CD4-positive, alpha-beta memory T cell (primary cell): ENCODE results near the gene TSPAN2. TPM values are rescaled to one million over a fixed set of nuclear protein-coding genes. Genes with fewer than 3 reads are reported as not detected.

ENCODE experiments used
- CTCF ChIA-PET: fragments of 350-600 bp; sonication (Branson Sonifier 250); formaldehyde crosslinking; loops from one replicate; lab custom pipeline; 2021; ENCODE audit warnings: inconsistent platforms; ENCODE audit not compliant: partially characterized antibody; lab: Charles Lee
- POLR2A ChIA-PET: fragments of 350-600 bp; sonication (Branson Sonifier 250); formaldehyde crosslinking; loops from one replicate; lab custom pipeline; 2021; ENCODE audit not compliant: partially characterized antibody; lab: Charles Lee
- DNase-seq, 5 donors: peaks; one replicate each; pipeline versions ENCODE4 v3.0.0 to v3.0.0-alpha.2; 2020 to 2022; ENCODE audit warnings: mixed read lengths in 1 of 5
- H3K27ac ChIP-seq: one replicate; pipeline ENCODE4 v1.7.0; 2013; ENCODE audit warnings: low read depth, low read length
- H3K27me3 ChIP-seq: 2 replicates; pipeline ENCODE4 v1.7.0; 2013; ENCODE audit warnings: mild to moderate bottlenecking, low read length, moderate library complexity; ENCODE audit not compliant: insufficient read depth
- H3K36me3 ChIP-seq: 2 replicates; pipeline ENCODE4 v1.7.0; 2013; ENCODE audit warnings: mild to moderate bottlenecking, low read length, moderate library complexity; ENCODE audit not compliant: insufficient read depth
- H3K4me1 ChIP-seq: 2 replicates; pipeline ENCODE4 v1.7.0; 2013; ENCODE audit warnings: mild to moderate bottlenecking, low read length, moderate library complexity; ENCODE audit not compliant: insufficient read depth
- H3K4me3 ChIP-seq, 2 donors: one replicate each; pipeline ENCODE4 v1.7.0; 2013; ENCODE audit warnings: low read length in 2 of 2, mild to moderate bottlenecking in 1 of 2
- H3K9me3 ChIP-seq, 2 donors: one replicate each; pipeline ENCODE4 v1.7.0; 2013; ENCODE audit warnings: low read length in 2 of 2, control low read depth in 1 of 2; ENCODE audit not compliant: control insufficient read depth in 1 of 2
- H3K27ac Mint-ChIP-seq, 7 donors: one replicate each; pipeline ENCODE4 v1.8.0; 2020 to 2021; ENCODE audit warnings: mixed read lengths in 7 of 7, mild to moderate bottlenecking in 6 of 7, inconsistent platforms in 3 of 7, moderate library complexity in 3 of 7
- H3K27me3 Mint-ChIP-seq, 2 donors: one replicate each; pipeline ENCODE4 v1.8.0; 2020 to 2021; ENCODE audit warnings: mixed read lengths in 2 of 2
- H3K36me3 Mint-ChIP-seq, 2 donors: one replicate each; pipeline ENCODE4 v1.8.0; 2020 to 2021; ENCODE audit warnings: mixed read lengths in 2 of 2, inconsistent platforms in 1 of 2, mild to moderate bottlenecking in 1 of 2
- H3K4me1 Mint-ChIP-seq, 4 donors: one replicate each; pipeline ENCODE4 v1.8.0; 2020 to 2021; ENCODE audit warnings: mixed read lengths in 4 of 4, mild to moderate bottlenecking in 1 of 4
- H3K4me3 Mint-ChIP-seq, 8 donors: one replicate each; pipeline ENCODE4 v1.8.0; 2020 to 2021; ENCODE audit warnings: mixed read lengths in 8 of 8, mild to moderate bottlenecking in 7 of 8, moderate library complexity in 6 of 8, inconsistent platforms in 3 of 8
- H3K9me3 Mint-ChIP-seq, 8 donors: one replicate each; pipeline ENCODE4 v1.8.0; 2020 to 2021; ENCODE audit warnings: mixed read lengths in 8 of 8, mild to moderate bottlenecking in 5 of 8, inconsistent platforms in 3 of 8, moderate library complexity in 1 of 8
- intact Hi-C: fragments of 100-400 bp; cut with micrococcal nuclease; formaldehyde crosslinking; loops from one replicate; pipeline ENCODE4 v1.15.1; 2023
- polyA plus RNA-seq, 2 donors: library from polyadenylated mRNA; unstranded; fragments of 300-500 nt; fragmentation: Illumina TruSeq; gene quantifications; one replicate each; pipeline ENCODE4 v1.2.3, GENCODE V29; 2021
- total RNA-seq, 2 experiments: library from RNA; stranded (reverse); gene quantifications; one replicate each; pipeline ENCODE4 v1.2.3, GENCODE V29; 2021

The TSPAN2 gene
- total and polyA plus RNA-seq, 4 experiments from 2014 or later: 1.3 to 21.8 (median 12.1) TPM

- CTCF ChIA-PET: interaction anchor here (0.8 to 1.7 kb wide), 2 partner anchors 24 to 82 kb away, joined by 3 read pairs; no protein-coding TSS in a partner anchor
- peaks cover 8 to 17% of the 10 kb centered on the region in 2 donors for H3K27me3 Mint-ChIP-seq
Observed at GRCh38 chr1:115134850-115135480, 45.7 kb upstream of the TSPAN2 start.

DNA sequence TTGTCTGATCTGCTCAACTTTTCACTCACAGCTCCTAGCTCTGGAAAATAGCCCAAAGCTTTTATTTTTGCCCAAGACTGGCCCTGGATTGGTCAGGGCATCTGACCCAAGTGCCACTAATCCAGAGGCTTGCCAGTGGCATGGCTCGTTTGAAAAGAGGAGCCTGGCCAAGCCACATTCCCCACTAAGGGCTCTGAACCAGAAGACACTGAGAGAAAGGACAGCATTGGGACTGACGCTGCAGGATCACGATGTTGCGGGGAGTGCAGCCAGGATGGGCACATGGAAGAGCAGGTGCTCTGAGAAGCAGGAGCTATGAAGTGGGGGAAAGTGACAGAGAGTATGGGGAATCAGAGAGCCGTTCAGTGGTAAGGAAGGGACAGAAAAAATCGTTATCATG lies 44.9 kb upstream of the TSPAN2 start:
- DNase-seq: no peak
- H3K27ac Mint-ChIP-seq: no peak overlapping the region

More at GRCh38 chr1:115134850-115135480, 45.7 kb upstream of the TSPAN2 start:
- no peak overlapping the region for H3K27ac ChIP-seq
- H3K27me3 ChIP-seq: no peaks in the 10 kb centered on the region
- Mint-ChIP-seq H3K4me1 (peaks cover 0 to 4% (median 1%) of the 10 kb centered on the region in 4 donors), H3K27ac (no peak overlapping the region), H3K9me3 (peaks cover 0 to 5% (median 0%) of the 10 kb centered on the region in 8 donors), H3K36me3 (no peaks in the 10 kb centered on the region), H3K4me3 (no peak overlapping the region)
- peaks cover 7% of the 10 kb centered on the region for H3K4me1 ChIP-seq
- intact Hi-C loops: no loop called here
- H3K9me3 ChIP-seq: no peaks in the 10 kb centered on the region
- no peak for DNase-seq
- H3K4me3 ChIP-seq: no peak overlapping the region
- POLR2A ChIA-PET: no interaction called here
- H3K36me3 ChIP-seq: no peaks in the 10 kb centered on the region

GRCh38 chr1:115133440-115133839 lies 44.1 kb upstream of the TSPAN2 start:
- Histone ChIP-seq H3K4me1 (no peaks in the 10 kb centered on the region), H3K9me3 (no peaks in the 10 kb centered on the region), H3K27ac (no peak overlapping the region), H3K4me3 (no peak overlapping the region), H3K27me3 (no peaks in the 10 kb centered on the region), H3K36me3 (no peaks in the 10 kb centered on the region)
- Mint-ChIP-seq H3K4me3 (no peak overlapping the region), H3K27me3 (peaks cover 3 to 8% of the 10 kb centered on the region in 2 donors), H3K36me3 (no peaks in the 10 kb centered on the region), H3K4me1 (no peaks in the 10 kb centered on the region), H3K9me3 (peaks cover 0 to 5% (median 0%) of the 10 kb centered on the region in 8 donors), H3K27ac (no peak overlapping the region)
- intact Hi-C loops: no loop called here
- POLR2A ChIA-PET: no interaction called here
- no peak for DNase-seq
- CTCF ChIA-PET: no interaction called here

More for the DNA sequence above, 44.9 kb upstream of the TSPAN2 start:
- H3K4me3 ChIP-seq: no peak overlapping the region
- H3K4me1 ChIP-seq: peaks cover 6% of the 10 kb centered on the region
- no peak overlapping the region for H3K27ac ChIP-seq
- no peaks in the 10 kb centered on the region for H3K36me3 Mint-ChIP-seq
- no peaks in the 10 kb centered on the region for H3K27me3 ChIP-seq
- no peaks in the 10 kb centered on the region for H3K9me3 ChIP-seq
- ChIA-PET CTCF (no interaction called here), POLR2A (no interaction called here)
- H3K4me3 Mint-ChIP-seq: no peak overlapping the region
- H3K36me3 ChIP-seq: no peaks in the 10 kb centered on the region
- peaks cover 8 to 16% of the 10 kb centered on the region in 2 donors for H3K27me3 Mint-ChIP-seq
- peaks cover 0 to 5% (median 0%) of the 10 kb centered on the region in 8 donors for H3K9me3 Mint-ChIP-seq
- intact Hi-C loops: no loop called here
- H3K4me1 Mint-ChIP-seq: peaks cover 0 to 4% (median 1%) of the 10 kb centered on the region in 4 donors

GRCh38 chr1:115130786-115131185 lies 41.5 kb upstream of the TSPAN2 start:
- no peaks in the 10 kb centered on the region for H3K9me3 ChIP-seq
- H3K27me3 ChIP-seq: no peaks in the 10 kb centered on the region
- H3K27ac ChIP-seq: no peak overlapping the region
- no peak overlapping the region for H3K4me3 ChIP-seq
- intact Hi-C loops: no loop called here
- Mint-ChIP-seq H3K27ac (no peak overlapping the region), H3K9me3 (peaks cover 0 to 5% (median 0%) of the 10 kb centered on the region in 8 donors), H3K27me3 (peaks cover 0 to 6% of the 10 kb centered on the region in 2 donors), H3K36me3 (no peaks in the 10 kb centered on the region), H3K4me1 (no peaks in the 10 kb centered on the region), H3K4me3 (no peak overlapping the region)
- no peaks in the 10 kb centered on the region for H3K36me3 ChIP-seq
- H3K4me1 ChIP-seq: no peaks in the 10 kb centered on the region
- no peak for DNase-seq
- ChIA-PET CTCF (interaction anchor here (1.2 kb wide), 1 partner anchor 10 kb away, joined by 3 read pairs; no protein-coding TSS in a partner anchor), POLR2A (interaction anchor here (0.6 kb wide), 1 partner anchor 238 kb away, joined by 3 read pairs; no protein-coding TSS in a partner anchor)

- peaks cover 2 to 14% (median 8%) of the 10 kb centered on the region in 8 donors for H3K9me3 Mint-ChIP-seq
- Histone ChIP-seq H3K9me3 (no peaks in the 10 kb centered on the region), H3K27ac (no peak overlapping the region), H3K36me3 (no peaks in the 10 kb centered on the region), H3K4me3 (no peak overlapping the region), H3K27me3 (no peaks in the 10 kb centered on the region), H3K4me1 (no peaks in the 10 kb centered on the region)
- H3K36me3 Mint-ChIP-seq: no peaks in the 10 kb centered on the region
- H3K27ac Mint-ChIP-seq: no peak overlapping the region
- POLR2A ChIA-PET: no interaction called here
- intact Hi-C loops: no loop called here
- CTCF ChIA-PET: interaction anchor here (1.2 to 2.3 kb wide), 2 partner anchors 9 to 10 kb away, joined by 5 to 10 read pairs; no protein-coding TSS in a partner anchor
- no peak for DNase-seq
- H3K4me3 Mint-ChIP-seq: no peak overlapping the region
- peaks cover 5 to 12% of the 10 kb centered on the region in 2 donors for H3K27me3 Mint-ChIP-seq
- H3K4me1 Mint-ChIP-seq: no peaks in the 10 kb centered on the region
Observed at GRCh38 chr1:115129071-115129640, 39.9 kb upstream of the TSPAN2 start.

GRCh38 chr1:115127539-115127938 lies 38.2 kb upstream of the TSPAN2 start:
- peaks cover 2 to 29% (median 20%) of the 10 kb centered on the region in 8 donors for H3K9me3 Mint-ChIP-seq
- ChIA-PET POLR2A (no interaction called here), CTCF (interaction anchor here (1.2 to 2.4 kb wide), 3 partner anchors 10 to 12 kb away, joined by 3 to 13 read pairs (median 10); no protein-coding TSS in a partner anchor)
- H3K4me3 Mint-ChIP-seq: no peak overlapping the region
- H3K27me3 Mint-ChIP-seq: peaks cover 10 to 13% of the 10 kb centered on the region in 2 donors
- H3K27ac Mint-ChIP-seq: no peak overlapping the region
- Histone ChIP-seq H3K9me3 (peaks cover 0 to 7% of the 10 kb centered on the region in 2 donors), H3K27me3 (no peaks in the 10 kb centered on the region), H3K27ac (no peak overlapping the region), H3K36me3 (no peaks in the 10 kb centered on the region), H3K4me3 (no peak overlapping the region), H3K4me1 (no peaks in the 10 kb centered on the region)
- H3K36me3 Mint-ChIP-seq: peaks cover under 1 to 2% of the 10 kb centered on the region in 2 donors
- intact Hi-C loops: no loop called here
- DNase-seq: no peak
- H3K4me1 Mint-ChIP-seq: no peaks in the 10 kb centered on the region

- no peak for DNase-seq
- Histone ChIP-seq H3K27me3 (no peaks in the 10 kb centered on the region), H3K36me3 (no peaks in the 10 kb centered on the region), H3K27ac (no peak overlapping the region), H3K4me1 (no peaks in the 10 kb centered on the region), H3K4me3 (no peak overlapping the region), H3K9me3 (peaks cover 0 to 10% of the 10 kb centered on the region in 2 donors)
- peaks cover 7 to 39% (median 29%) of the 10 kb centered on the region in 8 donors for H3K9me3 Mint-ChIP-seq
- ChIA-PET CTCF (interaction anchor here (2.4 kb wide), 1 partner anchor 11 kb away, joined by 13 read pairs; no protein-coding TSS in a partner anchor), POLR2A (no interaction called here)
- H3K4me3 Mint-ChIP-seq: no peak overlapping the region
- H3K27me3 Mint-ChIP-seq: peaks cover 10 to 18% of the 10 kb centered on the region in 2 donors
- intact Hi-C loops: no loop called here
- no peak overlapping the region for H3K27ac Mint-ChIP-seq
- H3K4me1 Mint-ChIP-seq: no peaks in the 10 kb centered on the region
- H3K36me3 Mint-ChIP-seq: peaks cover 6% of the 10 kb centered on the region in 2 donors
Observed at GRCh38 chr1:115126516-115126915, 37.2 kb upstream of the TSPAN2 start.
